ENCODE results near the gene CTAG1A.
"Not testable (repeated sequence)": the region's sequence is repeated elsewhere in the genome, so short reads cannot be mapped to it uniquely, and the experiment has no call there.

The CTAG1A gene

GRCh38 chrX:154570361-154570760, 14.6 kb upstream of the CTAG1A start:
- not testable (repeated sequence) for DNase-seq (ENCODE audit: low read depth in 4 of 4, low spot score in 1 of 4)

- DNase-seq (ENCODE audit: low read depth in 4 of 4, low spot score in 1 of 4) = not testable (repeated sequence)
Observed at GRCh38 chrX:154573061-154573460, 11.9 kb upstream of the CTAG1A start.

DNA sequence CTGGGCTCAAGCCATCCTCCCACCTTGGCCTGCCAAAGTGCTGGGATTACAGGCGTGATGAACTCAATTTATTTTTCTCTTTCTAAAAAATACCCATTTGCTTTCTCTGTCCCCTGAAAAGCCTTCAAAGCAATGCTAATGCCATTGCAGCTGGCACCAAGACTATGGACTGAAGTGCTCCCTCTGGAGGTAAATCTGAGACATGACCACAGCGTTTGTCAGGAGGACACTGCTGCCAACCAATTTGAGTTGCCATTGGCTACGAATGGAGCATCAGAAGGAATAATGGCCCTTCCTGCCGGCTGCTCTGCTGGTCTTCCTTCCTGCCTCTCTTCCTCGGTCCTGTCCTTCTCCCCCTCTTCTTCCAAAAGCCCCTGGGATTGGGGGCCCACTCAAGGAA, 9.9 kb upstream of the CTAG1A start:
- DNase-seq (ENCODE audit: low read depth in 4 of 4, low spot score in 1 of 4) = not testable (repeated sequence)

DNA sequence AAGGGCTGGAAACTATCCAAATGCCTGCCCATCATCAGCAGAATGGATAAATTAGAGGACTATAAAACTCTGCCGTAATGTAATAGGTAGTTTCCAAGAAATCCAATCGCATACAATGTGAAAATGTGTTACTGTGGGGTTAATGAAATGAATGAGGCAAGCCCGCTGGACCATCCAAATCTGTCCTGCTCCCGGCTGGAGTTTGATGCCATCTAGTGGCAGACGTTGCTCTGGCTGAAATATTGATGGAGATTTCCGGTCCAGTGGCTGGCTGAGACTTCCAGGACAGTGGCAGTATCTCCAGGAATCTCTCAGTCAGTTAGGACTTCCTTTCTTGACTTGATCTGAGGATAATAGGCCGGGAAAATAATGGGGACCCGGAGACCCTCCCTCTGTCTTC, 1.9 kb upstream of the CTAG1A start:
- DNase-seq (ENCODE audit: low read depth in 4 of 4, low spot score in 1 of 4) = not testable (repeated sequence)

GRCh38 chrX:154590415-154590814, 5.5 kb downstream of the CTAG1A start:
- DNase-seq (ENCODE audit: low read depth in 4 of 4, low spot score in 1 of 4) = not testable (repeated sequence)

DNA sequence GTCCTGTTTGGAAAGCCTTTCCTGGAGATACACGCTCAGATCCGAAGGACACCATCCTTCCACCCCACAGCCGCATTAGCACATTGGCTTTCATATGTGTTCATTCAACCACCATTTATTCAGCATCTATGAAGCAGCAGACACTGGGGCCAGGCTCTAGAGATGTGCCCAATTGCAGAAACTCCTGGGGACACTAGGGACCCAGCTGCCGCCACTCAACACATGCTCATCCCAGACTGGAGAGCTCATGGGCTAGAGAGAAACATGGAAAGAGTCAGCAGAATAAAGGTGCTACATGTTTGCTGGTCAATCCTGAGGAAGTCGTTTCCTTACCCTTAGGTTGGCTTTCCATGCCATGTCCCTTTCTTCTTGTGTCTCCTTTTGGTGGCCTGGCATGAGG, 7.6 kb downstream of the CTAG1A start:
- no peak for DNase-seq (ENCODE audit: low read depth in 4 of 4, low spot score in 1 of 4)

DNA sequence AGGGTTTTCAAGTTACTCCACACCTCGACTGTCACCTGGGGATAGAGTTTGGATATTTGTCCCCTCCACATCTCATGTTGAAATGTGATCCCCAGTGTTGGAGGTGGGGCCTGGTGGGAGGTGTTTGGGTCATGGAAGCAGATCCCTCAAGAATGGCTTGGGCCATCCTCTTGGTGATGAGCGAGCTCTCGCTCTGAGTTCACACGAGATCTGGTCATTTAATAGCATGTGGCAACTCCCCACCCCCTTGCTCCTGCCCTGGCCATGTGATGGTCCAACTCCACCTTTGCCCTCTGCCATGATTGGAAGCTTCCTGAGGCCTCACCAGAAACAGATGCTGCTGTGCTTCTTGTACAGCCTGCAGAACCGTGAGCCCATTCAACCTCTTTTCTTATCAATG, 8.3 kb downstream of the CTAG1A start:
- no peak for DNase-seq (ENCODE audit: low read depth in 4 of 4, low spot score in 1 of 4)

GRCh38 chrX:154594491-154594890, 9.6 kb downstream of the CTAG1A start:
- DNase-seq (ENCODE audit: low read depth in 4 of 4, low spot score in 1 of 4) = no peak

GRCh38 chrX:154595559-154596249, 10.8 kb downstream of the CTAG1A start:
- no peak for DNase-seq (ENCODE audit: low read depth in 4 of 4, low spot score in 1 of 4)

- no peak for DNase-seq (ENCODE audit: low read depth in 4 of 4, low spot score in 1 of 4)
Observed at GRCh38 chrX:154596290-154596929, 11.5 kb downstream of the CTAG1A start.

DNA sequence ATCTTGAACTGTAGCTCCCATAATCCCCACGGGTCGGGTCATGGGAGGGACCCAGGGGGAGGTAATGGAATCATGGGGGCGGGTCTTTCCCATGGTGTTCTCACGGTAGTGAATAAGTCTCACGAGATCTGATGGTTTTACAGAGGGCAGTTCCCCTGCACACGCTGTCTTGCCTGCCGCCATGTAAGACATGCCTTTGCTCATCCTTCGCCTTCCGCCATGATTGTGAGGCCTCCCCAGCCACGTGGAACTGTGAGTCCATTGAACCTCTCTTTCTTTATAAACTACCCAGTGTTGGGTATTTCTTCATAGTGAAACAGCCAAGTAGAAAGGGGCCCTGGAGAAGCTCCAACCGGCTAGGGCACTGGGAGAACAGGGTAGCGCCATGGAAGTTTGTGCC, 12.3 kb downstream of the CTAG1A start:
- DNase-seq (ENCODE audit: low read depth in 4 of 4, low spot score in 1 of 4) = no peak

DNA sequence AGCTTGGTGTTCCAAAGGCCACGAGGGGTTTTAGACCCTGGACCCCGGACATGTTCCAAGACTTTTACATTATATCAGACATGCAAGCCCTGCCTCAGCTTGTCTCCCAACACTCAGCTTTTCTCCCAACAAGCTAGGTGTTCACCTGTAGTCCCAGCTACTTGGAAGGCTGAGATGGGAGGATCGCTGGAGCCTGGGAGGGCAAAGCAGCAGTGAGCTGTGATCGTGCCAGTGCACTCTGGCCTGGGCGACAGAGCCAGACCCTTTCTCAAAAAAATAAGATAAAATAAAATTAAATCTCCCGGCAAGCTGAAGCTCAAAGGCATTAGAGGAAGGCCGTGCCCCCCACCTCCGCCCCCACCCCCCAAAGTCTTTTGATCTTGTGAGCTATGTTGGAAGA, 13.7 kb downstream of the CTAG1A start:
- DNase-seq (ENCODE audit: low read depth in 4 of 4, low spot score in 1 of 4) = no peak

DNA sequence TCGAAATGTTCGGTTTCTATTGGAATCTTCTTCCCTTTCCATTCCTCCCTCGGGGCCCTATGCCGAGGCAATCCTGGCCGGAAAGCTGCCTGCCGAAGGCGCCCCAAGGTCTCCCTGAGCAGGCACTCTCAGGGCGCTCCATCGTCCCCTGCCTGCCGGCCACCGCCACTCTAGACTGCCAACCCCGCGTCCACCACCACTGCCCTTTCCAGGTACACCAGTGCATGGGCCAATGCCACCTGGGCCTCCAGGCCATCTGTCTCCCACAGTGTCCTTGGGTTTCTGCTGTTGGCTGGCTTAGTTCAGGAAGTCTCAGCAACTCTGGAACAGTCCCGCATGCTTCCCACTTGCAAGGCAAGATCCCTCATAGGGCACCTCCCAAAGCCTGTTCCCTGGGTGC, 14.6 kb downstream of the CTAG1A start:
- DNase-seq (ENCODE audit: low read depth in 4 of 4, low spot score in 1 of 4) = no peak

- no peak for DNase-seq (ENCODE audit: low read depth in 4 of 4, low spot score in 1 of 4)
Observed at GRCh38 chrX:154600759-154601374, 15.9 kb downstream of the CTAG1A start.

DNA sequence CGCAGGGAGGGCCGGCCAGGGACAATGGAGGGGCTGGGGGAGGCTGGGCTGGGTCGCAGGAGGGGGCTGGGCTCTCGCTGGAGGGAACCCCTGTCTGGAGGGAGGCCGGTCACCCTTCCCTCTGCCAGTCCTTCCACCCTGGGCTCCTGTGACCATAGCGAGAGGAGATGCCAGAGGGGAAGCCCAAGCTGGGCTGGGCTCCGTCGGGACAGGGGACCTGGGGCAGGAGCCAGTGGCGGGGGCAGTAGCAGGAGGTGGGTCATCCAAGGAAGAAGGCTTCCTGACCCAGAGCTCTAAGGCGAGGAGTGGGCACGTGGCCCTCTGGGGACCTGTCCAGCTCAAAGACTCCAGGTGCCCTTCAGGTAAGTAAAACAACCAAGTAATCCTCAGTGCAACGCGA, 17.3 kb downstream of the CTAG1A start:
- DNase-seq (ENCODE audit: low read depth in 4 of 4, low spot score in 1 of 4) = no peak

DNA sequence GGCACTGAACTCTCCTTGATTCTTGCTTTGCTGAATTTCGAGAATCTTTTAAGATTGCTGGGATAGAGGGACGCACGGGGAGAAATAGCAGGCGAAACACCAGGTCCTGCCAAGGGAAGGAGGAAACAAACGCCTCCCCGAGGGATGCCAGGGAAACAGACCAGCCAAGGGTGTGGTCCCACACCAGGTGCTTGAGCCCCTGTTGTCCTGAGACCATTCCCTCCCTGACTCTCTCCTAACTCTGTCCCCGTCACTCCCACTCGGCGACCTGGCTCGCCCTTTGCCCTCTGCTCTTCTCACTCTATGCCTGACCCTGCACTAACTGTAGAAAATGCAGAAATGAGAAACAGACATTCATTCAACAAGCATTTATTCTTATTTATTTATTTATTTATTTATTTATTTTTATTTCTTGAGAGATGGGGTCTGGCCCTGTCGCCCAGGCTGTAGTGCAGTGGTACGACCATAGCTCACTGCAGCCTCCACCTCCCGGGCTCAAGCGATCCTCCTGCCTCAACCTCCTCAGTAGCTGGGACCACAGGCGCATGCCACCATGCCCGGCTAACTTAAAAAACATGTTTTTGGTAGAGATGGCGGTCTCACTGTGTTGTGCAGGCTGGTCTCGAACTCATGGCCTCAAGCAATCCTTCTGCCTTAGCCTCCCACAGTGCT, 18.0 kb downstream of the CTAG1A start:
- no peak for DNase-seq (ENCODE audit: low read depth in 4 of 4, low spot score in 1 of 4)

DNA sequence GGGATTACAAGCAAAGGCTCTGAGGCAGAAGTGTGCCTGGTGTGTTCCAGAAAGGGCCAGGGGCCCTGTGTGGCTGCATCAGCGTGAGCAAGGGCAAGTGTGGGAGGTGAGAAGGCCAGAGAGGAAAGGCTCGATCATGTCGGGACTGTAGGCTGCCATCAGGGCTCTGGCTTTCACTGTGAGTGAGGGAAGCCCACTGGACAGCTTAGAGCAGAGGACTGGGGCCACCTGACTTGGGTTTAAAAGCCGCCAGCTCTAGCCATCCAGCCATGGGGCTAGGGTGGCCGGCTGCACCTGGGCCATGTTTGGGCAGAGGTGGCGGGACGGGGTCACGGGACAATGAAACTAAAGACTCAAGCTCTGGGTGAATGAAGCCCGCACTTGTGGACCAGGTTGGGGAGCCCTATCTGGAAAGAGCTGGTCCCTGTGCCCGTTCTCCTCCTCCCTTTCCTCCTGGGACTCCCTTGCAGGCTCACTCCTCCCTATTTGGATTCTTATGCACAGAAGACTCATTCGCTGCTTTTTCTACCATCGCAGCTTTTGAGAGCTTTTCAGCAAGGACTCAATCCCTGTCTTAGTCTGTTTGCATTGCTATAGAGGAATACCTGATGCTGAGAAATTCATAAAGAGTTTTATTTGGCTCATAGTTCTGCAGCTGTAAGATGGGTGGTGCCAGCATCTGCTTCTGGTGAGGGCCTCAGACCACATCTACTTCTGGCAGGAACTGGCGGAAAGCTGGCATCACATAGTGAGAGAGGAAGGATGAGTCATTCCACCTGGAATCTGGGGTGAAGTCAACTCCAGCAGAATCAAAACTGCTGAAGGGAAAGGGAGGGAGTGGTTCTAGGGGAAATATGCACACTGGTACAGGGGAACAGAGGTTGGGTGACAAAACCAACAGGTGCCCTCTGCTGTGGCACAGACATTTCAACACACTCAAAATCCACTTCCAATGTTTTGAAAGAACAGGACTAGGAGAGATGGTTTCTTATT, 18.8 kb downstream of the CTAG1A start:
- DNase-seq (ENCODE audit: low read depth in 4 of 4, low spot score in 1 of 4) = no peak

DNA sequence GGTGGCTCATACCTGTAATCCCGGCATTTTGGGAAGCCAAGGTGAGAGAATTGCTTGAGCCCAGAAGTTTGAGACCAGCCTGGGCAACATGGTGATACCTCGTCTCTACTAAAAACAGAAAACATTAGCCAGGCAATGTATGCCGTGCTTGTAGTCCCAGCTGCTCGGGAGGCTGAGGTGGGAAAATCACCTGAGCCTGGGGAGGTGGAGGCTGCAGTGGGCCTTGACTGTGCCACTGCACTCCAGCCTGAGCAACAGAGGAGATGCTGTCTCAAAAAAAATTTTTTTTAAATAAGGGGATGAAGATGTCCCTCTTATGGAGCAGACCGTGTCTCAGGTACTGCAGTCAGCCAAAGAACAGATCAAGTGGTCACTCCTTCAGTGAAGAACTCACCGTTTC, 20.6 kb downstream of the CTAG1A start:
- no peak for DNase-seq (ENCODE audit: low read depth in 4 of 4, low spot score in 1 of 4)

DNA sequence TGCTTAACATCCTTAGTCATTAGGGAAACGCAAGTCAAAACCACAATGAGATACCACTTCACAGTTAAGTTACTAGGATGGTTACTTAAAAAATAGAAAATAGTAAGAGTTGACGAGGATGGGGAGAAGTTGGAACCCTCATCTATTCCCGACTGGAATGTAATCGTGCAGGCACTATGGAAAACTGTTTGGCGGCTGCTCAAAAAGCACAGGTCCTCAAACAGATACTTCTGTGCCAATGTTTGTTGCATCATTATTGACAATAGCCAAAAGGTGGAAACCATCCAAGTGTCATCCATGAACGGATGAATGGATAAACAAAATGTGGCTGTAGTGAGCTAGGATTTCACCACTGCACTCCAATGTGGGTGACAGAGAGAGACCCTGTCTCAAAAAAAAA, 22.4 kb downstream of the CTAG1A start:
- DNase-seq (ENCODE audit: low read depth in 4 of 4, low spot score in 1 of 4) = no peak

- not testable (repeated sequence) for DNase-seq (ENCODE audit: low read depth in 4 of 4, low spot score in 1 of 4)
Observed at GRCh38 chrX:154607976-154608375, 23.0 kb downstream of the CTAG1A start.

DNA sequence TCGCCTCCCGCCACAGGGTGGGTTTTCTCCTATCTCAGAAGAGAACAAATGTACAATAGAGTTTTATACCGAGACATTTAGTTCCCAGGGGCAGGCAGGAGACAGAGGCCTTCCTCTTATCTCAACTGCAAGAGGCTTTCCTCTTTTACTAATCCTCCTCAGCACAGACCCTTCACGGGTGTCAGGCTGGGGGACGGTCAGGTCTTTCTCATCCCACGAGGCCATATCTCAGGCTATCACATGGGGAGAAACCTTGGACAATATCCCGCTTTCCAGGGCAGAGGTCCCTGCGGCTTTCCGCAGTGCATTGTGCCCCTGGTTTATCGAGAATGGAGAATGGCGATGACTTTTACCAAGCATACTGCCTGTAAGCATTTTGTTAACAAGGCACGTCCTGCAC, 23.9 kb downstream of the CTAG1A start:
- not testable (repeated sequence) for DNase-seq (ENCODE audit: low read depth in 4 of 4, low spot score in 1 of 4)
